Left kidney (tissue), 2 donors: Measurements from ENCODE around the gene TRIM54. TPM values are rescaled to one million over a fixed set of nuclear protein-coding genes. Genes with fewer than 3 reads are reported as not detected.
"Not testable (repeated sequence)": the region's sequence is repeated elsewhere in the genome, so short reads cannot be mapped to it uniquely, and the experiment has no call there.

ENCODE experiments used
- DNase-seq: peaks from one replicate; pipeline ENCODE4 v3.0.0-alpha.2; 2013
- polyA plus RNA-seq: library from polyadenylated mRNA; unstranded; fragments of 120-200 nt; gene quantifications from one replicate; pipeline ENCODE4 v1.2.1, GENCODE V29; 2013; ENCODE audit not compliant: insufficient read length

Gene TRIM54
- polyA plus RNA-seq, 1 donor: 6.7 TPM

DNA sequence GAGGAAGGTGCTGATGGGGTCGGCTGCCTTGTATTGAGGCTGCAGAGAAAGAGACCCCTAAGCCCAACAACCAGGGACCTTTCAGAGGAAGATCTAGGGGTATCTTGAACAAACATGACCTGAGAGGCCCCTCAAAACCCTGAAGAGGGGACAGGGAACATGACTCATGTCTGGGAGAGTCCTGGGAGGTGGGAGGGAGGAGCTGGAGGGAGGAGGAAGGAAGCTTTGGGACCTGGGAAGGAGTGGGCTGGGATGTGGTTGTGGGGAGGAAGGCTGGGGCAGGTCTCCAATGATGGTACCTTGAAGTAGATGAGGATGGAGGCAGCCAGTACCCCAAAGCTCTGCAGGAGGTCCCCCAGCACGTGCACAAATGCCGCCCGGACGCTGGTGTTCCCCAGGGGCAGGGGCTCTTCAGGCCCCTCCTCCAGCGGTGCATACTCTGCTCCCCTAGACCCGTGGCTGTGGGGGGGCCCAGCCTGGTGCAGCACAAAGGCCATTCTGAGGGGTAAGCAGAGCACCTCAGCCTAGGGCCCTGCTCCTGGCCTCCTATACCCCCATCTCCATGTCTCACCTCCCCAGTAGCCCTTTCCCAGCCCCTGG, 25.3 kb upstream of the TRIM54 start:
- no peak for DNase-seq

GRCh38 chr2:27258051-27258450, 24.2 kb upstream of the TRIM54 start:
- no peak for DNase-seq

- no peak for DNase-seq
Observed at GRCh38 chr2:27261241-27261925, 20.8 kb upstream of the TRIM54 start.

DNA sequence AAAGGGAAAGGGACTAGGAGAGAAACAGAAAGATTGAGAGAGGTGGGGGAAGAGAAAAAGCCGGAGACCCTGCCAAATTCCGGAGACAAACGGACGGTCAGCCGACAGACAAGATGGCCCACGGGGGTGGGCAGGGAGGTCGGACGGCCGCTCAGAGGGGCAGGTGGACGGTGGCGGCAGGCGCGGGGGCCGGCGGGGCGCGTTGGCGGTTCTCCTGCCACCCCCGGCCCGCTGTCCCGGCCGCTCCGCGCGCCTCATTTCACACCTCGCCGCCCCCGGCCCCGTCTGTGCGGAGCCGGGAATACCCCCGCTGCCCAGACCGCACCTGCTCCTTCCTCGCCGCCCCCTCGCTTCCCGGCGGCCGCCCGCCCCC, 20.3 kb upstream of the TRIM54 start:
- no peak for DNase-seq

DNA sequence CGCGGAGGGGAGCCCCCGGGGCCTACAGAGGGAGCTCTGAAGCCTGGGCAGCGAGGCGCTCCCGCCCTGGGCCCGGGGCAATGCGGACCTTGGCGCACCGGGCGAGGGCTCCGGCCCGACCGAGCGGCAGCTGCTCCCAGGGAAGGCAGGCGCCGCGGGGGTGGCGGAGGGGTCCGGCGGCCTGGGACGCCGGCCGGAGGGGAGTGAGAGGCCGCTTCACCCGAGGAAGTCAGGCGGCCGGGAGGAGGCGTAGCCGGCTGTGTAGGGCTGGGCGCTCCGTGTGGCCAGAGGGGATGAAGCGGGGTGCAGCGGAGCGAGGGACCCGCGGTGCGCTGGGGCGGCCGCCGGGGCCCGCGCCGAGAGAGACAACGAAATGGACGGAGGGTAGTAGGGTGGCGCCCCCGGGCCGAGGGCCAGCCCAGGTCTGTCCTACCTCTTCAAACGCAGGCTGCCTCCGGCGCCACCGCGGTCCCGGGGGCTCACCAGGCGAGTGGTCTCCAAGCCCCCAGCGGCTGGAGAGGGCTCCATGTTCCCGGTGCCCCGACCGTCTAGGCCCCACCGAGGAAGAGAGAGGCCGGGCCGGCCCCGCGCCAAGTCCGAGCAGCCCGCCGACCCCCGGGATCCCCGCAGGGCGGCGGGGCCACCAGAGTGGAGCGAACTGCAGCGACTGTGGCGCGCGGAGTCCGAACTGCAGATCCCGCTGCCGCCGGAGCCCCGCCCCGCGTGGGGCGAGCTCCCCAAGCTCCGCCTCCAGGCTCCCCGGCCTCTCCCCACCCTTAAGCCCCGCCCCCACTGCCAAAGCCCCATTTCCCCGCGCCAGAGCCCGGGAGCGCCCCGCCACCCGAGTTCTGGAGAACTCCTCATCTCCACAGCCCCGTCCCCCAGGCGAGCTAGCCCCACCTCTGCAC, 19.6 kb upstream of the TRIM54 start, which contains the start of gene SLC30A3:
Gene SLC30A3, minus strand, starts transcription at position 669 of the 908 bp plus-strand sequence. Its CDS starts 141 bp downstream, at position 528.
- no peak for DNase-seq

DNA sequence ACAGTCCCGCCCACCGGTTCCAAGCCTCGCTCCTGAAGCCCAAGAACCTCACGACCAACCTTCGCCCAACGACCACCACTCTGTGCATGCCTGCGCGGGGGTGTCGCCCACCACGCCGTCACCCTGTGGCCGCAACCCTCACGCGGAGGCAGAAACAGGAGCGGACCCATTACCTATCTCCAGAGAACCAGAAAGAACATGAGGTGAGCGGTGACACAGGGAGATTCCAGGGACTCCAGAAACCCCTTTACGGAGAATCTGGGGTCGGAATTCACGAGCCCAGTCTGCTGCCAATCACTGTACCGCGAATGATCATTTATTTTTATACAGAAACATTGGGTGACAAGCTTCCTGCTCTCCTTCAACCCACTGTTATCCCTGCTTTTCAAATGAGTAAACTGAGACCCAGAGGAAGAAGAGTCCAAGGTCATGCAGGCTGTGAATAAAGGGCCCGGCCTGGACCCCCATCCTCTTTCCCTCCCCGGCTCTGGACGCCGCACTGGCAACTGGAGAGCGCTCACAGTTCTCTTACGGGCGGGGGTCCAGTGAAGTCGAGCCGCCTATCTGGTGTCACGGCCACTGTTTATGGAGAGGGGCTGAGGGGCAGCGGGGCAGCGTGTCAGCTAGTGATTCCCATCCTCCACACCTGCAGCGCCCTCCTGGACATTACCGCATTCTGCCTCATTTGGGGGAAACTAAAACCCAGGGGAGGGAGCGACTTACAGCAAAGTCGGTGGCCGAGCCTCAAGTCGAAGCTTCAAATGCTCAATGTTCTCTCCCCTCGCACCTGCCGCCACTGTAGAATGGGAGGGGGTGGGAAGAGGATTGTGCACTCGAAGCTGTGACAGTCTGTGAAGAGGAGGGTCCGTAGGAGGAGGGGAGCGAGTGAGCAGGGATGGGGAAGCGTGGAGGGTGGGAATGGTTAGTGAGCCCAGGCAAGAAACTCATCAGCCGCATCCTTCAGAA, 18.7 kb upstream of the TRIM54 start:
- DNase-seq: no peak

- DNase-seq: no peak
Observed at GRCh38 chr2:27264253-27264752, 17.9 kb upstream of the TRIM54 start.

DNA sequence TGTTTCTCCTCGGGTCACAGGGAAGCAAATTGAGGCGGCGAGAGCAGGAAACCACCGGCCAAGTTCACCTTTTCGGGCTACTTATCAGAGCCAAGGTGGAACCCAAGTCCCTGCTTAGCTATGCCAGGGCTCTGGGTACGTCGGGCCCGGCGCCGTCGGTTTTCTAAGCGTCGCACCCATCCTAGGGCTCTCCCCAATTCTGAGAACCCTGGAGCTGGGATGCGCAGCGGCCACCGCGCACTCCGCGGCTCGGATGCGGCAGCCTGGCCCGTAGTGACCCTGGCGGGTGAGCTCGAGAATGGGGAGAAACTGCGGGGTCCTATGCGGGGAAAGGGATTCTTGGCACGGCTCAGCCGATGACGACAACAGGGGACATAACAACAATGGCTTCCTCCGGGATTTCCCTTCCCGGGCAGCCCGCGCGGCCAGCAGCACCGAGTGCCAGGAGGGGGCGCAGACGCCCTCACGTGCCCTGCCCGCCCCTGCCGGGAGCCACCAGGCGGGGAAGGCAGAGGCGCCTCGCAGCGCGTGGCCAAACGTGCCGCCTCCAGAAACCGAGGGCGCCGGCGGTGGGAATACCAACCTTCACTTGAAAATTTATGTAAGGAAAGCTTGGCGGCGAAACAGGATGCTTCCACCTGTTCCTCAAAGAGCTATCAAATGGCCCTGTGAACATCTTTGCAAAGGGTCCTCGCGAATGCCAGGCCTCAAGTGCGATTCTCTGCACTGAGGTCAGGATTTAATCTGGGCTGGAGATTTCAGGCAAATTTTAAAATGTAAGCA, 17.3 kb upstream of the TRIM54 start:
- peak; percentile 73 for DNase-seq

DNA sequence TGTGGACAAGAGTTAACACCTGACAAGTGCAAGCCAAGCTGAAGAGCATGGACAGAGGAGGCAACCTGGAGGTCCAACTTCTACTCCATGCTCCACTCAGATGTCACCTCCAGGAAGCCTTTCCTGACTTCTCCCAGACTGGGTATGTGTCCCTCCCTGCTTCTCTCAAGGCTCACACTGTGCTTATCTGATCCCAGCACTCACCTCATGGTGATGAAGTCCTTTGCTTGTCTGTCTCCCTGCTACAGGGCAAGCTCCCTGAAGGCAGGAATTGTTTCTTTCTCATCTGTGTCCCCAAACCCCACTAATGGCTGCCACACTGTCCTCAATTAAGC, 16.7 kb upstream of the TRIM54 start:
- DNase-seq: no peak

DNA sequence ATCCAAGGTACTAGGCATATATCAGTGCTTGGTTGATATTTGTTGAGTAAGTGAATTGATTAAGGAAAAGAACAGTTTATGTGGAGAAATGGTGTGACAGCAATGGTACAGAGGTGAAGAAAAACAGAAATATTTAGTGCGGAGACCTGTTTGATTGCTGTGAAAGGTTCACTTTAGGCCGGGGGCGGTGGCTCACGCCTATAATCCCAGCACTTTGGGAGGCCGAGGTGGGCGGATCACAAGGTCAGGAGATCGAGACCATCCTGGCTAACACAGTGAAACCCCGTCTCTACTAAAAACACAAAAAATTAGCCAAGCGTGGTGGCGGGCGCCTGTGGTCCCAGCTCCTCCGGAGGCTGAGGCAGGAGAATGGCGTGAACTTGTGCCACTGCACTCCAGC, 13.9 kb upstream of the TRIM54 start:
- DNase-seq: not testable (repeated sequence)

DNA sequence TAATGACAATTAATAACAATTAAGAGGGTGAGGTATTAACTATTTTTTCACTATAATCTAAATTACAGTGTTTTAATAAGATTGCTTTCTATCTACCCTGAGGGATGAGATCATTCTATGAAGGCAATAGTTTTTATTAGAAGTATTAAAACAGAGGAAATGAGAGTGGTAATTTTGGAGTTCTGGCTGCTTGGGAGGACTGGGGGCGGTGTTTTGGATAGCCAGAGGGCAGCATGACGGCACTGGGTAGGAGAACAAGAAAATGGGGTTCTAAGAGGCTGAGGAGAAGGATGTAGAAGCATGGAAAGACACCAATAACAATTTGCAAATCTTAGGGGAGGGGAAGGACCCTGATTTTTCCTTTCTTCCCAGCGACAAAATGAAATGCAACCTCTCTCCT, 12.1 kb upstream of the TRIM54 start:
- DNase-seq: no peak

DNA sequence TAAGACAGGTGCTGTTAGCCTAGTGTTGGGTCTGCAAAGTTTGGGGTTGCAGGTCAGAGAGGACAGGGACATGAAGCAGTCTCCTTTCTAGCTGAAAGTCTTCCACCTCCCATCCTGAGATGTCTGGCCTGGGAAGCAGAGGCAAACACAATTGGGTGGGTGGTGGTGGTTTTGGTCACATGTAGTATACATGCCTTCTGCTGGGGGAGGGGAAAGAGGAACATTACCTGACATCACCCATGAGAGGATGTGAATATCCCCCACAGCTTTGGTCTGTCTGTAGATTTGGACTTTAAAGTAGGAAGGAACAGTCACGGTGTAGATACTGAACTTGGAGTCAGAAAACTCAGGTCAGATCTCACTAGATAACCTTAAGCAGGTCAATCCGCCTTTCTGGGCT, 11.6 kb upstream of the TRIM54 start:
- DNase-seq: no peak

GRCh38 chr2:27271631-27272340, 10.4 kb upstream of the TRIM54 start:
- no peak for DNase-seq

DNA sequence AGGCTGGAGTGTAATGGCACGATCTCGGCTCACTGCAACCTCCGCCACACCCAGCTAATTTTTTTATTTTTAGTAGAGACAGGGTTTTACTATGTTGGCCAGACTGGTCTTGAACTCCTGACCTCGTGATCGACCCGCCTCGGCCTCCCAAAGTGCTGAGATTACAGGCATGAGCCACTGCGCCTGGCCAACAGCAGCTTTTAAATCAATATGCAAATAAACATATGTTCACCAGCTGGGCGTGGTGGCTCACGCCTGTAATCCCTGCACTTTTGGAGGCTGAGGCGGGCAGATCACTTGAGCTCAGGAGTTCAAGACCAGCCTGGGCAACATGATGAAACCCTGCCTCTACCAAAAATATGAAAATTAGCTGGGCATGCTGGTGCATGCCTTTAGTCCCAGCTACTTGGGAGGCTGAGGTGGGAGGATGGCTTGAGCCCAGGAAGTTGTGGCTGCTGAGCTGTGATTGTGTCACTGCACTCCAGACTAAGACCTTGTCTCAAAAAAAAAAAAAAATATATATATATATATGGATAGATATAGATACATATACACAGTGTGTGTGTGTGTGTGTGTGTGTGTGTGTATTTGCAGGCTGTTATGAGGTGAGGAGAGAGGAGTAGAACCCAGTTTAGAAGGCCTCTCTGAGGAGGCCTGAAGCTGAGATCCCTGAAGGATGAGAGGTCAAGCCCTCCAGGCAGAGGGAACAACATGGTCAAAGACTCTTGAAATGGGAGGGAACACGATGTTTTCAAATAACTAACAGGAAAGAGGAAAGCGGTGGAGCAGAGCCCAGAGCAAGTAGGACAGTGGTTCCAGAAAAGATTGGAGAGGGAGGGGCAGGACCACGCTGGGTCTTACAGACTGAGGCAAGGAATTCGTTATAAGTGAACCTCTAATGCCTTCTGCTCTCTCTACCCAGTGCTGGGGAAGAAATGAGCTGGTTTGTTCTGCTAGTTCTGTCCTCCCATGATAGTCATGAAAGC, 9.4 kb upstream of the TRIM54 start:
- not testable (repeated sequence) for DNase-seq

DNA sequence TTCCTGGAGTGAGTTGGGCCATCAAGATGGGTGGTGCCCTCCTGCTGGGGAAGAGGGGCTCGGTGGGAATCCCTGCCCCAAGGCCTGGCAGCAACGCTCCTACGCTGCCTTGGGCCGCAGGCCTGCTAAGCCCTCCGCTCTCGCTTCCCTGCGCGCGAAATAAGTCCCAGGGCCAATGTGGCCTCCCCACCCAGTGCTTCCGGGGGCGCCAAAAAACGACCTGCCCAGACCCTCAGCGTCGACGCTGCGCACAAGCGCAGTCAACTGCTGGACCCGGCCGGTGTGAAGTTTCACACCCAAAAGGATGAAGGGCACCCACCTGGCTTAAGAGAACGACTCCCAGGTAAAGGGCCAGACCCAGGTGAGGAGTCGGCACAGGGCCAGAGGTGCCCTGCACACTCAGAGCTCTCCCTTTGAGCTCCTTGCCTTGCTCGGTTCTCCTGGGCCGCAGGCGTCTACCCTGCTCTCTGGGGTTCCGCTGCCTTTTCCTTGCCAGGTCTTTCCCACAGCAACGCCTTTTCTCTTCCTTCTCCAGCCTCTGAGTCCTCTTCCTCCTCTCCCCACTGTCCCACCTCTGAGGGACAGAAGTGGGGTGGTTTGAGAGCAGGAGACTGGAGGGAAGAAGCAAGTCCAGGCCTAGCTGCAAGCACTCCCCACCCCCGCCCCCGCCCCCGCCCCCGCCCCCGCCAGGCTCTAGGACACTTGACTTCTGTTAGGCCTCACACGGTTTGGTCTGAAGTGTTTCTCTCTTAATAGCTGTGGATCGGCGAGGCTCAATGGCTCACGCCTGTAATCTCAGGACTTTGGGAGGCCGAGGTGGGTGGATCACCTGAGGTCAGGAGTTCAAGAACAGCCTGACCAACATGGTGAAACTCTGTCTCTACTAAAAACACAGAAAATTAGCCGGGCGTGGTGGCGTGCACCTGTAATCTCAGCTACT, 6.7 kb upstream of the TRIM54 start, which contains the start of gene DNAJC5G:
Gene DNAJC5G, plus strand, starts transcription at position 223 of the 940 bp plus-strand sequence. CDS start 1,296 bp downstream, outside the sequence.
- DNase-seq: no peak

DNA sequence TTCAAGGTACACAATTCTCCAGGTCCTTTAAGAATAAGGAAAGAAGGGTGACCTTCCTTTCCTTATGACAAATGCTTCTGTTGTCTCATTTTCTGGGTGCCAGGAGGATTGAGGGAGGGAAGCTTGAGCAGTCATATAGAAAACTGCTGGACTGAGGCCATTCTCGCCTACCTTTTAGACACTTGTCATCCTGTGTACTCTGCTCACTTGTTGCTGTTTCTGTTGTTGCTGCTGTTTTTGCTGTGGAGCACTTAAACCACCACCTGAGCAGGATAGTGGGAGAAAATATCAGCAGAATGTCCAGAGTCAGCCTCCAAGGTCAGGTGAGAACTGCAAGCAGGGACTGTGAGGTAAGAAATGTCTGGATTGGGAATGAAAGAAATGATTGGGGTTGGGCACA, 4.2 kb upstream of the TRIM54 start:
- DNase-seq: no peak

DNA sequence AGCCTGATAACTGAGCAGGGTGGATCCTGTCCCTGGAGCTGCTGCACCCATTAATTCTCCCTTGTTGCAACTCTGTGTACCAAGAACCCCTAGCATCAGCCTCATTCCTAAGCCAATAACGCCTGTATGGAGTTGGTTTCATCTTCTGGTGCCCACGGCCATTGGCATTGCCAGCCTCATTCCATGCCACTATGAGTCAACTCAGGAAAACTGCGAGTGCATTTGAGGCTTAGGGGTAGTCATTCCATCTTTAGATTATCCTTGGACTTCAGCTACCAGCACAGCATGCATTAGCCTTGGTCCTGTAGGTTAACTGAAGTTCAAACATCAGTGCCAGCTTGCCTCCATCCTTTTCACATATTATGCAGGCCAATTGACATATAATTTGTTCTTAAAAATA, 1.4 kb upstream of the TRIM54 start:
- no peak for DNase-seq

DNA sequence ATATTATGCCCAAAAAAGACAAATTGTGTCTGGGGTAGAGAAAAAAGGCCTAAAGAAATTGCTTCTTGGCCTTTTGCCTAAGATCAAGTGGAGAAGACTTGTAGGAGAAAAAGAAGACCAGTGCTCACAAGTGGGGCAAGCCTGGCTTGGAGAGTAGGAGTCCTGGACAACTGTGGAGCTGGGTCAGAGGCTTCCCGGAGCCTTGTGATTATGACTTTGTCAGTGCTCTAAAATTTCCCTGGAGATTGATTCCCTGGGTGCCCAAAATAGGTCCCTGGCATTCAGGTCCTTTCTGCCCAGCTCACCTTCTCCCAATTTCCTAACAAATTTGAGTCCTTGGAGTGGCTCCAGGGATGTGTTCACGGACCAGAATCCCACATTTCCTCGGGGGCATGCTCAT, 787 bp upstream of the TRIM54 start:
- no peak for DNase-seq
